GM19372 (cell line): ENCODE results near the gene HTT.

Experiments used
- ATAC-seq: cut with Tn5 transposase; IDR thresholded peaks from one replicate; pipeline ENCODE4 v1.9.1; 2021; ENCODE audit warnings: mild to moderate bottlenecking, low read depth, moderate library complexity; ENCODE audit not compliant: unreplicated experiment

HTT gene

DNA sequence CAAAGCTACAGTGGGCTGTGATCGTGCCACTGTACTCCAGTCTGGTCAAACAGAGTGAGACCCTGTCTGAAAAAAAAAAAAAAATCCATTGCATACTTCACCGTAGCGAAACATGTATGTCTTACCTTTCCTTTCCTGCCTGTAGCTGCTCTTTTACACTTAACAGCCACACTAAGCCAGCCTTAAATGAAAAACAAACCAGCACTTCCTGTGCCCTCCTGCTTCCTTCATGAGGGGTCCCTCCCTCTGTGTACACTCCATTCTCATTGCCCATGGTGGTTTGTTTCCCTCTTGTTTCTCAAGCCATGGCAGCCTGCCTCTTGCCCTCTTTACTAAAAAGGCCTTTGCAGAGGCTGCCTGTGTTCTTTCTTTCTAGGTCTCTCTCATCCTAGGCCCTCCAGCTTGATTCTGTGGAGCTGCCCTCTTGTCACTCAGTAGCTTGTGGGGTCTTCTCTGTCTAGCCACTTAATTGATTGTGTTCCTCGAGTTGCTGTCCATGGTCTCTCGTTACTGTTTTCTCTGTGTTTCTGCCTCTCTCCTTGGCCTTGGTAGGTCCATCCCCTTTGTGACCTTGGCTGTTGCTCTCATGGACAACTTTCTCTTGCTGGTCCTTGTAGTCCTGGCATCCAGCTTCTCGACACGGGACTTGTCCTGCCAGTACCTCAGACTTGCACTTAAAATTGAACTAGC, 122.3 kb downstream of the HTT start:
- ATAC-seq, result no peak

DNA sequence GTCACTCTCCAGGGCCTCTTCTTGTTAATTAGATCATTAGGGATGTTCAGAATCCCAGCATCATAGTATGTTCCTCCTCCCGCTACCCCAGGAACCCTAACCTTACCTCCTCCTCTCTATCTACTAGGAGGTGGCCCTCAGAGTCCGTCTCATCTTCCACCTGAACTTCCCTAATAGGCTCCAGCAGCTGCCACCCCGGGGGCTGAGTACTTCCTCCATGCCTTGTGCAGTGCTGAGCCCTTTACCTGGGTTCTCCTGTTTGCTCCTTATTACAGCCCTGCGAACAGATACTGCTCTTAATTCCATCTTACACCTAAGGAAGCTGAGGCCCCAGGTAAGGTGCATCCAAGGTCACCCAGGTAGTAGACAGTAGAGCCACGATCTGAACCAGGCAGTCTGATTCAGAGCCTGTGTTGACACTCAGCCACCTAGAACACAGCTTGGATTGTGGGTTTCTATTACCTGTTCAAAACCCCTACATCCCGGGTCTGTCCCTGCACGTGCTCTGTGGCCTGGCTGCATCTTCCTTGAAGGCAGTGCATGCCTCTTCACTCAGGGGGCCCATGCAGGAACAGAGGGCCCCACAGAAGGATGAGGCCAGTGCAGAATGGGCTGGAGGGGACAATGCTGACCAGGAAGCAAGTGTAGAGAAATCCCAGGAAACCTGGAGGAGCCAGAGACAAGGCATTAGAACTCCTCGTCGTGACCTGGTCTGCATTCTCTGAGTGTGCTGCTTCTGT, 123.1 kb downstream of the HTT start:
- ATAC-seq, result no peak

DNA sequence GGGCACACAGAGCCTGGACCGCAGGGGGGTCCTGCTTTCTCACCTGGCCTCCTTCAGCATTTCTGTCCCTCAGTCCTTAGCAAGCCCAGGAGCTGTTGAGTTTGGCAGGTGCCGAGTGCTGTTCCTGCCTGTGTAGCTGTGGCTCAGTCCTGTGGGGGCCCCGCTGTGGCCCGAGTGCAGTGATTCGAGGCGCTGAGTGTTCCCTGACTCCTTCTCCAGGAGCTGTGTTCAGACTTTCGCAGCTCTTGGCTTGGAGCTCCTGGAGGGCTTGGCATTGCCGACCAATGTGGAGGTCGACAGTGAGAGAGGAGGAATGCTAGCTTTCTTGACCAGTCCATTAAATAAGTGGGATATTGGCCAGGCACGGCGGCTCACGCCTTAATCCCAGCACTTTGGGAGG, 124.4 kb downstream of the HTT start:
- no peak for ATAC-seq

DNA sequence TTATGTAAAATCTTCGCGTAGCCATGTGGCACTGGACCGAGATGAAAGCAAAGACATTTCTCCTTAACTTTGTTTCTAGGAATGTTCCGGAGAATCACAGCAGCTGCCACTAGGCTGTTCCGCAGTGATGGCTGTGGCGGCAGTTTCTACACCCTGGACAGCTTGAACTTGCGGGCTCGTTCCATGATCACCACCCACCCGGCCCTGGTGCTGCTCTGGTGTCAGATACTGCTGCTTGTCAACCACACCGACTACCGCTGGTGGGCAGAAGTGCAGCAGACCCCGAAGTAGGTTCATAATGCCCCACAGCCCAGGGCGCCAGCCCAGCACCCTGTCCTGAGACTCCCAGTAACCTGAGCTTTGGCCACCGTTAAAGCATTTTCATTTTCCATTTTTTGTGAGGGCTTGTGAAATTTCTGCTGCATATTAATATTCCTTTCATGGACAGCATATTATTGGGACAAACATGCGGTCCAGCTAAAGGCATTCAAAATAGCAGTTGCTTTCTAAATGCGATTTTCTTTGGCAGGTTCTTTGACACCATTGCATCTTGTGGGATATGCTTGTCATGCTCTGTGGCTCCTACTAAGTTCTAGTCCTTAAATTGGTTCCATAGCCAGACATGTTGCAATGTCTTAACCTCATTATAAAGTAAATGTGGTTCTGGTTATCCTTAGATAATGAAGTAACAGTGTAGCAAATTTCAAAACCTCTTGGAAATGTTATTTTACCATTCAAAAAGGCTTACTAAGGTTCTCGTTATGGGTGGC, 125.4 kb downstream of the HTT start:
- ATAC-seq, result no peak

DNA sequence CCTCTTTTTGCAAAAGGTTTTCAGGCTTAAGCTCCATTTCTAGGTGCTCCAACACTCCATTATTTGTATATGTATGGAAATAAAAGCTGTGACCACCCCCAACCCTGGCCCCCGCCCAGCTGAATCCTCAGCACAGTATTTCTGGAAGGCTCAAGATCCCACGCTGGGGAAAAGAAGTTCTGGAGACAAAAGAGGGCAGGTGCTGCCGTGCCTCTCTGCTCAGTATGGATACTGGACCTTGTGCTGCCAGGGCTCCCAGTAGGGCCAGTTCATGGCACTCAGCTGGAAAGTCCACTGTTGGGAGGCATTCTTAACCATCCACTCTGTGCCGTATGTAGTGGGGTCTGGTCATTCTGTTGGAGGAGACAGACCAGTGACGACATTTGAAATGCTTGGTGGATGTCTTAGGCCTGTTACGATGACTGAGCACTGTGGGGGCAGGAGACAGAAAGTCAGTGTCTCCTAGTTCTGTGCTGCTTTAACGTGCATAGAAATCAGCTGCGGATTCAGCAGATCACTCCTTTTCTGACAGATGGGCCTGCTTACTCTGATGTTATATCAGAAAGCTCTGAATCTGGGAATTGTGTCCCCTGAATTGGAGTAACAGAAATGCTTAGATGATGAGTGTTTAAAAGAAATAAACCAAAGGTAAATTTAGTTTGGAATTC, 126.1 kb downstream of the HTT start:
- ATAC-seq, result no peak

DNA sequence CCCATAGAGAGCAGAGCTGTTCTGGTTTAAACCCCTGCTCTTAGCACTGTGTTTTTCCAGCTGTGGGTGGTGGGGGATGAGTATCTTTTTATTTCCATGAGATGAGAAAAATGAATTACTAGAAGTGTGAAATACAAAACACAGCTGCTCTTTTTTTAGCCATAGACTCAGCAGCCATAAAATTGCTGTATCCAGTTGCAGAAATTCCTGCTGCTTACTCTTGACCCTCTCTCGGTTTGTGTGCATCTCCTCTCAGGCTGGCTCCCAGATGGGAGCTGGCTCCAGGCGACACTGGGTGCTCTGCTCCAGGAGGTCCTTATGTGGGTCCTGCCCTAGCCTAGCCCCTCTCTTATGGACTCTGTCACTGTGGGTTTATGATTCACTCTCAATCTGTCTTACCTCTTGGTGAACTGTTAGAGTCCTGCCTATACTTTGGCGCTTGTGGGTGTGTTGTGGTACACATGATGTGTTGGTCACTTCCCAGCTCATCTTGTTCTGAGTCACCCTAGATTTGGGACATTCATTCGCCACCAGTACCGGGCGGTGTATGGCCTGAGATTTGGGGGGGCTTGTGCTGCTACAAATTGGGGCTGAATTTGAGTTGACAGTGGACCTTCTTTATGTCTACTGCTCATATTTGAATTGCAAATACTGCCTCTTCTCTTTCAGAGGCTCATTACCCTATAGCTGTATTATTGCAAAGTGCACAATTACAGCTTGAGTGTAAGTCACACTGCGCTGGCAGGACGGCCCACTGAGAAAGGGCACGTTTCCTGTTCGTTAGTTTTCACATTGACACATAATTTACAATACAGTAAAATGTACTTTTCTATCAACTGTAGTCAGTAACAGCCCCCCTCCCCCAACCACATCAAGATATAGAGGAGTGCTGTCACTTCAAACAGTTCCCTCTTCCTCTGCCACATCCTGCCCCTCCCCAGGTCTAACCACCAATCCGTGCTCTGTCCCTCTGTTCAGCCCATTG, 127.5 kb downstream of the HTT start:
- ATAC-seq, result no peak

DNA sequence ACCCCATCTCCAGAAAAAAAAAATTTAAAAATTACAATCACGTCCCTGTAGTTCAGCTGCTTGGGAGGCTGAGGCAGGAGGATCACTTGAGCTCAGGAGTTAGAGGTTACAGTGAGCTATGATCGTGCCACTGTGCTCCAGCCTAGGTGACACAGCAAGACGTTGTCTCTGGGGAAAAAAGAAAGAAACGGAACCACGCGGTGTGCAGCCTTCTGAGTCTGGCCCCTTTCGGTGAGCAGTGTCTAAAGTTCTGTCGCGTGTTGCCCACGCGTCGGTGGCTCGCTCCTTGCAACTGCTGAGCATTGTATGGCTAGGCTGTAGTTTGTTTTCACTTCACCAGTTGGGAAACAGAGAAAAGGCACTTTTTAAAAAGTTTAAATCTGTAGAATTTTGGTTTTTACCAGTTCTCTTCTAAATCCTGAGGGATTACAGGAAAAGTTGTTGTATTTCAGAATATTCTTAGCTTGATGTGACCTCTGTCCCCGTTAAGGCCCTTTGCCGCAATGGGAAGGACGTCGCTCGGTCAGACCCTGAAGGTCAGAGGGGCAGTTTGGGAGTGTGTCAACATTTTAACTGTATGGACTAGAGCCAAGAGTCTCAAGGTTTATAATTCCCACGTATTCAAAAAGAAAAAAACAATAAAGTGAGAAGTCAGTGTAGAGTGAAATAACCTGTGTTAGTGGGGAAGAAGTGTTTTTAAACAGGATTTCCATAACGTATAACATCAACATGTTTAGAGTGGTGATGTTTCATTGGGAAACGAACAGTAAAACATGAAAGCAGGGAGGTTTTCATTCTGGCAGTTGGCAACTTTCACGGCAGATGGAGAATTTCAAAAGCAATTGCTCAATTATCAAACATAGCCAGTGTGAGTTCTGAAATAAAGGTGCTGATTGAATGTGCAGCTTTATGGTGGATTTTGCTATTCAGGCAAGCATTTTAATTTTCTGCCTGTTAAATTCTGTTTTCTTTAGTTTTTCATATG, 128.6 kb downstream of the HTT start:
- ATAC-seq, result no peak

DNA sequence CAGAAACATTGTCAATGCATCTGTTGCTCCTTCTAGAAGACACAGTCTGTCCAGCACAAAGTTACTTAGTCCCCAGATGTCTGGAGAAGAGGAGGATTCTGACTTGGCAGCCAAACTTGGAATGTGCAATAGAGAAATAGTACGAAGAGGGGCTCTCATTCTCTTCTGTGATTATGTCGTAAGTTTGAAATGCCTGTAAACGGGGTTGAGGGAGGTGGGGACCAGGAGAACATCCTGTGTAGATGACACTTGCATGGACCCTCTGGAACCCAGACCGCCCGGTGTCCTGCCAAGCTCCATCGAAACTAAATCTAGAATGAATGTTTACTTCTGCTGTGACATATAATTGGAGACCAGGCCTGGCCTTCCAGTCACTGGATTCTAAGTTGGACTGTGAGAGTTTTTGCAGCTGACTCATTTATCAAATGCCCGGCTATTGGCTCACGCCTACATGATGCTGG, 129.5 kb downstream of the HTT start:
- ATAC-seq, result no peak

DNA sequence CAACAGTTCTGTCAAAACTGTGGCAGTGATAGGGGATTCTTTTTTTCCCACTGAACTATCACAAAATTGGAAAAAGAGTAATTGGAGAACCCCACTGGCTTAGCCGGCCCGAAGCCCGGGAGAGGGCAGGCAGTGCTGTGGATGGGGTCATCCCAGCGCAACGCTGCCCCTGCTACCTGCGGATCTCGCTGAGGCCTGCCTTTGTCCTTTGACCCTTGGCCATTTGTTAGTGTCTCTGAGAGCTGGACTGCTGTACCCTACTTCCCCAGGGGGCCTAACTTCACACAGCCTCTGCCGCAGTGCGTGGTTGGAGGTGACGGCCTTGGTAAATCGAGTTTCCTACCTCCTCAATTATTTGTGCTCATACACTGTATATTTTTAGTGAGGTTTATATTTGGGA, 131.5 kb downstream of the HTT start:
- no peak for ATAC-seq

DNA sequence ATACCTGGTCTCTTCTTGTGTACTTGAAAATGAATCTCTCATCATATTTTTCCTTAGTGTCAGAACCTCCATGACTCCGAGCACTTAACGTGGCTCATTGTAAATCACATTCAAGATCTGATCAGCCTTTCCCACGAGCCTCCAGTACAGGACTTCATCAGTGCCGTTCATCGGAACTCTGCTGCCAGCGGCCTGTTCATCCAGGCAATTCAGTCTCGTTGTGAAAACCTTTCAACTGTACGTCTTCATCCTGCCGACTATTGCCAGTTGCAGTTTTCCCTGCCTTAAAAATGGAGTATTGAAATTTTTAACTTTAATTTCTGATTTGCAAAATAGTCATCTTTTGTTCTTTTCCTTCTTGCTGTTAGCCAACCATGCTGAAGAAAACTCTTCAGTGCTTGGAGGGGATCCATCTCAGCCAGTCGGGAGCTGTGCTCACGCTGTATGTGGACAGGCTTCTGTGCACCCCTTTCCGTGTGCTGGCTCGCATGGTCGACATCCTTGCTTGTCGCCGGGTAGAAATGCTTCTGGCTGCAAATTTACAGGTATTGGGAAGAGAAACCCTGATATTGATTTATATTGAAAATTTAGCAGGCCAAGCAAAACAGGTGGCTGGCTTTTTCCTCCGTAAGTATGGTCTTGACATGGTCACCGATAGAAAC, 132.1 kb downstream of the HTT start:
- ATAC-seq, result no peak

DNA sequence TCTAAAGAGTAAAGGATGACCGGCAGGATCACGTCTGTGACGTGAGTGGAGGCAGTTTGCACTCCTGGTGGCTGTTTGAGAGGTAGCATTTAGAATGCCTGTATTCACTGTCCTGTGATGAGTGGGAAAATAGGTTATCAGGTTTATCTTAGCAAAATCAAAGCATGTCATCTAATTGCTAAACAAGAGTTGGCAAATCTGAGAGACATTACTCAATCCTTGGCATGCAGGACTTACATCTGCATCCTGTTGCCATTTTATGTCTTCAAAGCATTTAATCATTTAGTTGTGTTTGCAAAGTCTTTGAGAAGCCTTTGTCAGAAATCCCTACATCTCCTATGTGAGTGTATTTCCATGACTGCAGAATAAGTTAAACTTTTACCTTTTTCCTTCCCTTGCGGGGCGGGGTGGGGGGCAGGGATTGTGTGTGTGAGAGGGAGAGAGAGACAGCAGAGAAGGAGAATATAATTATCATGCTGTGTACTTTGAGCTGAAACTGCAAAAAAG, 133.1 kb downstream of the HTT start:
- no peak for ATAC-seq

DNA sequence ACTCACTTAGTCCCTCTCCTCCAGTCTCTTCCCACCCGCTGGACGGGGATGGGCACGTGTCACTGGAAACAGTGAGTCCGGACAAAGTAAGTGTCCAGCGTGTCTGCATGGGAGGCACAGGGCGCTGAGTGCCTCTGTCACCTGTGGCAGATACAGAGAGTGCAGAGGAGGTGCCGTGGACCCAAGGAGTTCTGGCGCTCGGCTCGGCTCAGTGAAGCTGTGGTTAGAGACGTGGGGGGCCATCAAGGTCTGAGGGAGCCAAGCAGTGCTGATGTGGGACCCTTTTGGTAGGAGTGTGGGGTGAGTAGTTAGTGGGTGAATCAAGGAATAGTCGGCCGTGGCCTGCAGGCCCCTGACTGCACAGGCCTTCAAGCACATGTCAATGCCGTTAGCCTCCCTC, 134.3 kb downstream of the HTT start:
- ATAC-seq, result no peak

DNA sequence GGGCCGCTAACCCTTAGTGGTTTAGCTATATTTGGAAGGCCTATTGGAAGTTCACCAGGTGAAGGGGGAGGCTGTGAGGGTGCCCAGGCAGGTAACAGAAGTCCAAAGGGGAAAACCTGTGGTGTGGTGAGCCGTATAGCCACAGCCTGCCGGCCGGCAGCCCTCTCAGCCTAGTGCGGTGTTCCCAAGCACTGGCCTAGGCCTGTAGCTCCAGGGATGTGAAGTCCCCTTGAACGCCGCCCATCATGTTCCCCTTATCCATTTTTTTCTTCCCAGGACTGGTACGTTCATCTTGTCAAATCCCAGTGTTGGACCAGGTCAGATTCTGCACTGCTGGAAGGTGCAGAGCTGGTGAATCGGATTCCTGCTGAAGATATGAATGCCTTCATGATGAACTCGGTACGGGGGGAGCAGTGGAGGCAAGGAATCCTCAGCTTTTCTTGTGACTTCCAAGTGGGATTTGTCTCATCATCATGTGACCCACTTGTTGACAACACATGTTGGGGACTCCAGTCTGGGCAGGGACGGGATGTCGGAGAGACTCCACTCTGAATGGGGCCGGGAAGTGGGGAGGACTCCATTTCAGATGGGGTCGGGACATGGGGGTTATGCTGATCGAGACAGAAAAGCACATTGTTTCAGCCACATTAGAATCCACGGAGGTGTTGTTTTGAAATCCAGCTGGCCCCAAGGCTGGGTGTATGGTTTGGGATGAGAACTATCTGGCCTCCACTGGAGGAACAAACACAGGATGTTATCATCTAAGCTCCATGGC, 135.3 kb downstream of the HTT start:
- no peak for ATAC-seq

DNA sequence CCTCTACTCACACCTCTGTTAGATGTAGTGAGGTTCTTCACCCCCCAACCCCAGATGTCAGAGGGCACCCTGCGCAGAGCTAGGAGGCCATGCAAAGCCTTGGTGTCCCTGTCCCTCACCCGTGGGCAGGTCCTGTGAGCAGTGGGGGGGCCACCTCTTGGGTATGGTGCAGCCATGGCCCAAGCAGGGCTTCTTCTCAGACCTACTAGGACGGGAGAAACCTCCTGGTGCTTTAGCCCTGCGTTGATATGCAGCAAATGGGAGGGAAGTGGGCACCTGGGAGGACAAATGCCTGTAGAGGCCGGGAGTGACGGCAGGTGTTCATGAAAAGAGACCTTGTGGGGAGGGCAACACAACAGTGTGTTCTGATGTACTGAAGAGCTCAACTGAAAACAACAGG, 136.0 kb downstream of the HTT start:
- ATAC-seq, result no peak

DNA sequence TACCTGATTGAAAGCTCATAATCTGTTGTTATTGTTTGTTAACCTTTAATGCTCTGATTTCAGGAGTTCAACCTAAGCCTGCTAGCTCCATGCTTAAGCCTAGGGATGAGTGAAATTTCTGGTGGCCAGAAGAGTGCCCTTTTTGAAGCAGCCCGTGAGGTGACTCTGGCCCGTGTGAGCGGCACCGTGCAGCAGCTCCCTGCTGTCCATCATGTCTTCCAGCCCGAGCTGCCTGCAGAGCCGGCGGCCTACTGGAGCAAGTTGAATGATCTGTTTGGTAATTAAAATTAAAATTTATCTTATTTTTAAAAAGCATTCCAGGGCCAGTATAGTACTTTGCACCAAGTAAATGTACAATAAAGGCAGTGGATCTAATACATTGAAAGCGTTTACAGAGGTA, 137.4 kb downstream of the HTT start:
- no peak for ATAC-seq

DNA sequence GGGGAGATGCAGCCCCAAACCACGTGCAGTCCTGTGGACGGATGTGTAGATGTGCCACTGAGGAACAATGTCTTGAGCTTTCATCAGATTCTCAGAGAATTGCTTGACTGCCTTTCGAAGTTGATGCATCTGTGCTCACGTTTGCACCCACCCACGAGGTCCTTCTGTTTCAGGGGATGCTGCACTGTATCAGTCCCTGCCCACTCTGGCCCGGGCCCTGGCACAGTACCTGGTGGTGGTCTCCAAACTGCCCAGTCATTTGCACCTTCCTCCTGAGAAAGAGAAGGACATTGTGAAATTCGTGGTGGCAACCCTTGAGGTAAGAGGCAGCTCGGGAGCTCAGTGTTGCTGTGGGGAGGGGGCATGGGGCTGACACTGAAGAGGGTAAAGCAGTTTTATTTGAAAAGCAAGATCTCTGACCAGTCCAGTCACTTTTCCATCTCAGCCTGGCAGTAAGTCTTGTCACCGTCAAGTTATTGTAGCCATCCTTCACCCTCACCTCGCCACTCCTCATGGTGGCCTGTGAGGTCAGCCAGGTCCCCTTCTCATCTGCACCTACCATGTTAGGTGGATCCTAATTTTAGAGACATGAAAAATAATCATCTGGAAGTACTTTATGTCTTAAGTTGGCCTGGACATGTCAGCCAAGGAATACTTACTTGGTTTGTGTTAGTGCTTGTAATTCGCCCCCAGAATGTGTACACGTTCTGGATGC, 138.1 kb downstream of the HTT start:
- ATAC-seq, result no peak

DNA sequence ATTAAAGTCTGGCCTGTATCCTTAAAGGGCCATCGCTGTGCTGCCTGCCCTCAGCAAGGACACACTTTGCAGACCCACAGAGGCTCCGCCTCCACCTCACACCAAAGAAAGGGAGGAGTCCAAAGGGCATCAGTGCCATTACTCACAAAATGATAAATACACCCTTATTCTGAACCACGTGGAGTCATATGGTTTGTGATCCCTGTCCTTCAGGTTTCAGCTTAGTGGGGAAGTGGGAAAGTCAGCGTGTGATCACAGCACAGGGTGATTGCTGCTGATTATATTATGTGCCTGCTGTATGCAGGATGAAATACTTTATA, 138.6 kb downstream of the HTT start:
- no peak for ATAC-seq
